DOHH2 (cell line): ENCODE measurements around the gene CAMK2N1.

Experiments
- CTCF ChIP-seq: fragments of 200-600 bp; sonication (generic); IDR thresholded peaks from one replicate; pipeline ENCODE4 v1.5.1; 2014; ENCODE audit warnings: antibody characterized with exemption, mild to moderate bottlenecking, low read depth, low read length; ENCODE audit not compliant: poor library complexity, severe bottlenecking
- EZH2phosphoT487 ChIP-seq: fragments of 200-600 bp; sonication (generic); IDR thresholded peaks from 2 replicates; pipeline ENCODE4 v1.6.1; 2017; ENCODE audit warnings: borderline replicate concordance, mild to moderate bottlenecking, antibody characterized with exemption, low read length, moderate library complexity, mixed read lengths

- TF ChIP-seq CTCF (no peak), EZH2phosphoT487 (no peak)
These were observed 1.2 kb upstream of the CAMK2N1 start for GRCh38 chr1:20487236-20487590.
